ENCODE results near the gene ANAPC13.

Gene ANAPC13

DNA sequence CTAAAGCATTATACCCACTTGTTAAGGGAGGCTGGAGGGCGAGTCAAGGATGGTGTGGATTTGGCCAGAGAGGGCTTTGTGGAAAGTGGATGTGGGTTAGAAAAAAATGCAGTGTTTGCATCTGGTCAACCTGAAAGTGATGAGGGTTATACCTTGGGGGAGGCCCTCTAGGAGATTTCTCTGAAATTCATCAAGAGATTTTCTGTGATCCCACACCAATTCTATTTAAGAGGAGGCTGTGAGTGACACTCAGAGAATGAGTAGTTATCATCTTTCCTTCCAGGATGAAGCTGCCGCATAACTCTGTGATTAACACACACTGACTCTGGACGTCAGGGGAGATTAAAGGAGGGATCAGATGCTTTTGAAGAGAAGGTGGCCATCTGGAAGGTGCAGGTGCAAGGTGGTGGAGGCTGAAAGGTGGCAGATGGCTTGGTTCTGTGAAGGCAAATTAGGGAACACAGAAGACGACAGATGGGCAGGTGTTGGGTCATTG is 54.8 kb downstream of the ANAPC13 start:
- Histone ChIP-seq H3K4me3 (no peak overlapping the region), H3K9me3 (no peaks in the 10 kb centered on the region), H3K4me1 (no peaks in the 10 kb centered on the region), H3K27me3 (ENCODE audit: low read depth) (no peaks in the 10 kb centered on the region), H3K36me3 (replicated peaks) (no peaks in the 10 kb centered on the region)
- DNase-seq (ENCODE audit: low spot score in 2 of 2) = no peak
- in situ Hi-C loops (cut with MboI; ENCODE audit: low sequenced_read_pairs) = no loop called here

DNA sequence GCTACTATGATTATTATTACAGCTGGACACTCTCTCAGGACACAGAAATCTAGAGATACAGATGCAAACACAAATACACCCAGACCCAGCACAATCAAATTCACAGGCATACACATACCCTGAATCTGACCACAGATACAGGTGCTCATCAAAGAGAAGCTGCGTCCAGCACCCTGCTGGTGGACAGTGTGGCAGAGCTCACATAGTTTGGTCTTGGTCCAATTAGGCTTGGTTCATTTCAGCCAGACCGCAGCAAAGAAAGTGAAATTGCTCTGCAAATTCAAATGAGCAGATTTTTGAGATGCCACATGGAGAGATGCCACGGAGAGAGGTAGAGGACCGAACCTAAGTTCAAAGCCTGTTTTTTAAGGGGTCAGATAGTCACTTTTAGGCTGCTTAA is 55.6 kb downstream of the ANAPC13 start:
- Histone ChIP-seq H3K9me3 (no peaks in the 10 kb centered on the region), H3K27me3 (ENCODE audit: low read depth) (no peaks in the 10 kb centered on the region), H3K4me3 (no peak overlapping the region), H3K36me3 (replicated peaks) (no peaks in the 10 kb centered on the region), H3K4me1 (no peaks in the 10 kb centered on the region)
- in situ Hi-C loops (cut with MboI; ENCODE audit: low sequenced_read_pairs) = no loop called here
- DNase-seq (ENCODE audit: low spot score in 2 of 2) = no peak

DNA sequence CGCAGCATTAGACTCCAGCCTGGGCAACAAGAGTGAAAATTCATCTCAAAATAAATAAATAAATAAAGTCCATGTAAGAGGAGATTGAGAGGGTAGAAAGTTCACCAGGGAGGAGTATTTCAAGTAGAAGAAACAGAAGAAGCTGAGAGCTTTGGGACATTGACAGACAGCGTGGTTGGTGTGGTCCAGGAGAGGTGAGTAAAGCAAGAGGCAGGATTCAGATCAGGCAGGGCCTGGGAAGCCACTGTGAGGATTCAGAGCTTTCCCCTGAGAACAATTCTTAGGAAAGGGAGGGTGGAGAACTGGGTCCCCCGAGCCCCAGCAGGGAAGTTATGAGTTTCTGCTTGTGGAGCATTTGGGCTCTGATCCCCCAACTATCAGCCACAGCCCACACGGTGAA is 57.4 kb downstream of the ANAPC13 start:
- in situ Hi-C loops (cut with MboI; ENCODE audit: low sequenced_read_pairs) = no loop called here
- no peak overlapping the region for H3K4me3 ChIP-seq
- no peaks in the 10 kb centered on the region for H3K27me3 ChIP-seq (ENCODE audit: low read depth)
- no peaks in the 10 kb centered on the region for H3K4me1 ChIP-seq
- H3K9me3 ChIP-seq = no peaks in the 10 kb centered on the region
- H3K36me3 ChIP-seq (replicated peaks) = no peaks in the 10 kb centered on the region
- no peak for DNase-seq (ENCODE audit: low spot score in 2 of 2)

All from HAP-1 (cell line).